Measurements from ENCODE around the gene AMN1.
"Not testable (repeated sequence)": the region's sequence is repeated elsewhere in the genome, so short reads cannot be mapped to it uniquely, and the experiment has no call there.

AMN1 gene

DNA sequence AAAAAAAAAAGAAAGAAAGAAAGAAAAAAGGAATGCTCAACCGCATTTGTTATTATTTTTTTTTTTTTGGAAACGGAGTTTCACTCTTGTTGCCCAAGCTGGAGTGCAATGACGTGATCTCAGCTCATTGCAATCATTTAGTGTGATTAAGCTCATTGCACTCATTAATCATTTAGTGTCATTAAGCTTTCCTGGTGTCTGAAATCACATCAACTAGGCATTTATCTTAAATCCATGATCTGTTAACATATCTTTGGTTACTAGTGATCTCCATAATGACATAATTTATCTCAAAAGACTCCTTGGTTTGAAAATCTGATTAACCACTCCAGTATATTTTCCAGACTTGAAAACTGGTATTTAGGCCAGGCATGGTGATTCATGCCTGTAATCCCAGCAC, 43.0 kb downstream of the AMN1 start:
- DNase-seq (ENCODE audit: low read depth) = no peak

DNA sequence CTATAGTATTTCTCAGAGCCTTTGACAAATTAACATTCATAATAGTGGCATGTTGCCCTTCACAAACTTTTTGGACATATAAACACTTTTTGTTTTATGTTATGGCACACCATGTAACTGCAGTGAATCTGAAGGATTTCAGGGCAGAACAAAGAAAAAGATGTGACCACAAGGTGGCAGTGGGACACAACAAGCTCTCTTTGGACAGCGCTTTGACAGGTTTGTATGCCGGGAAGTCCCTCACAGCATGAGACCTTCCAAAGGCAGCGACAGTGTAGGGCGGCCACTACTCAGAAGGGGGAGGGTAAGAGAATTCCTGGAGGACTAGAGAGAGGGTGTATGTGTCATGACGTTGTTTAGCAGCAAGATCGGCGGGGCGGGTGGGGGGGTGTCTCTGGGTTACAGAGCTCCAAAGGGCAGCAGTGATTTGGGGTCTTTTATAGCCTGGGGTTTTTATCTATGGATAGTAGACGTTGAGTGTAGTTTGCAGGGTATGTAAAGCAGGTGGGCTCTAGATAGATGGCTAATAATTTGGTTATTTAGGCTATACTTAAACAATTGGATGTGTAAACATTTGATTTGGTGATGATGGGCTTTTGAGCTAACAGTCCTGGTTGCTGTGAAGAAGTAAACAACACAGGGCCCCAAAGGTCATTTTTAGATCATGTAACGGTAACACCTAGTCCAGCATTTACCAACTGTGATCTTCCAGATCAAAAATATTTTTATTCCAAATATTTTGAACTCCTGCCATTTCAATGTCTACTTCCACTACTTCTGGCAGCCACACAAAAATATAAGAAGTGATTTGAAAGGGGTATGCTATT, 46.5 kb downstream of the AMN1 start:
- peak; percentile 80 for DNase-seq (ENCODE audit: low read depth)

DNA sequence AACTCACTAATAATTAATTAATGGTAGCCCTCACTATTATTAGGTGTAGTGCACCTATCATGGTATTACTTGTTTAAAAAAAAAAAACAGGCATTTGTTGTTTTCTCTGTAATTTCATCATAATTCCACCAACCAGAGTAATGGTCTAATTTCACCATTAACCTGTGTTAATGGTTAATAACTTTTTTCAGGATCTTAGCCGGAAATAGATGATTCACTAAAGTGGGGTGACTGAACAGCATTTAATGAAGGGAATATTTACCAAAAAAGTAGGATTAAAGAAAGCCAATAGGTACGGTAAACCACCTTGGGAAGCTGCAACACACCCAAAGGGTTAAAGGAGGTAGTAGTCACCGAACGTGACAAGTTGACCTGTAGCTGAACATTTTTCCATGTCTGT, 56.3 kb downstream of the AMN1 start:
- no peak for DNase-seq (ENCODE audit: low read depth)

DNA sequence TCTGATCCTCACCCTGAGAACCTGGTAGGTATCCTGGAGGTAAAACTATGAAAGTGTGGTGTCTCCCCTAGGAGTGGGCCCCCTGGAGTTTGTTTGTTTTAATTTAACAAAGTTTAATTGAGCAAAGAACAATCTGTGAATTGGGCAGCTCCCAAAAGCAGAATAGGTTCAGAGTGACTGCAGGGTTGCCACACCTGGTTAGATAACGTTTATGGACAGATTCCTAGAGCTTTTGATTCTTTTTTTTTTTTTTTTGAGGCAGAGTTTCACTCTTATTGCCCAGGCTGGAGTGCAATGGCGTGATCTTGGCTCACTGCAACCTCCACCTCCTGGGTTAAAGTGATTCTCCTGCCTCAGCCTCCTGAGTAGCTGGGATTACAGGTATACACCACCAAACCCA, 59.2 kb downstream of the AMN1 start:
- DNase-seq (ENCODE audit: low read depth) = not testable (repeated sequence)

DNA sequence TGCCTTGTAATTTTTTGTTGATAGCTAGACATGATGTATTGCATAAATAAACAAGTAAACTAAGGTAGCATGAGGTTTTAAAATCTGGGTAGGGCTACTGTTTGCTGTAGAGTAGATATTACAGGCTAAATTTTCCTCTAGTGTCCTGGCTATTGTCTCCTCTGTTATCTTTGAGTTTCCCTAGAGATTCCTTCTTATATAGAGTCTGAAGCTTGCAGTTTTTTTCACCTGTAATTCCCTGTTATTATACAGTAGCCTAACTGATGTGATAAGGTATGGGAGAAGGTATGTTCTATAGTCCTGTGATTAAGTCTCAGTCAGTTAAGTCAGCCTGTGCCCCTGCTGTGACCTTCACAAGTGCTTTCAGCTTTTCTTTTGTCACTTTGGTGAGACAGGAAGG, 59.8 kb downstream of the AMN1 start:
- no peak for DNase-seq (ENCODE audit: low read depth)

DNA sequence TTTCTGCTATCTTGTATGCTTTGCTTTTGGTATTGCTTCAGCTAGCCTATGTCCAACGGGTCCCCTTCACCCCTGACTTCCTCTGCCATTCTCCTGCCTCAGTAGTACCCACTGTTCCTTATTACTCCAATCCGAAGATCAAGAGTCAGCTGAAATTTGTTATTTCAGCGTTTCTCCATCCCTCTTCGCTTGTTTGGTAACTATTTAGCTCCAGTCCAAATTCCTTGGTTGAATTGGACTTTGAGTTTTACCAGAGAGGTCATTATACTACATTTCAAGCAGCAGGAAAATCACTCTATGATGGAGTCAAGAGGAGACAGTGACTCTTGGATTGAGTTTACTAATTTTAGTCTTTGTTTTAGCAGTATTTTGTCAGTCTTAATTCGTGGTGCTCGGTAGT, 64.8 kb downstream of the AMN1 start:
- DNase-seq (ENCODE audit: low read depth) = no peak

DNA sequence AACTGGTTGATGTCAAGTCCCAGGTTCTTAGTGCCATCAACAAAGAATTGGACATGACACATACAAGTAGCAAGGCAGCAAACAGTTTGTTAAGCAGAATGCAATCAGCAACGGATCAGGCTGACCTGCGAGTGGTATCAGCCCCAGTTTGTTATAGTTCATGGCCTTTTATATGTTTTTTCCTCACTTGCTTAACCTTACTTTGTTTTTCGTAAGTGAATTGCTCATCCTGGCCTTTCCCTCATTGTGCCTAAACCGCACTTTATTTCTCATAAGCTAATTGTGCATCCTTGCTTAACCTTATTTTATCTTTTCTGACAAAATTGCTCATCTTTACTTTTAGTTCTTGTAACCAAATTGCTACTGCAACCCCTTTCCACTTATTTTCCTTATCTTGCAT, 65.2 kb downstream of the AMN1 start:
- no peak for DNase-seq (ENCODE audit: low read depth)

DNA sequence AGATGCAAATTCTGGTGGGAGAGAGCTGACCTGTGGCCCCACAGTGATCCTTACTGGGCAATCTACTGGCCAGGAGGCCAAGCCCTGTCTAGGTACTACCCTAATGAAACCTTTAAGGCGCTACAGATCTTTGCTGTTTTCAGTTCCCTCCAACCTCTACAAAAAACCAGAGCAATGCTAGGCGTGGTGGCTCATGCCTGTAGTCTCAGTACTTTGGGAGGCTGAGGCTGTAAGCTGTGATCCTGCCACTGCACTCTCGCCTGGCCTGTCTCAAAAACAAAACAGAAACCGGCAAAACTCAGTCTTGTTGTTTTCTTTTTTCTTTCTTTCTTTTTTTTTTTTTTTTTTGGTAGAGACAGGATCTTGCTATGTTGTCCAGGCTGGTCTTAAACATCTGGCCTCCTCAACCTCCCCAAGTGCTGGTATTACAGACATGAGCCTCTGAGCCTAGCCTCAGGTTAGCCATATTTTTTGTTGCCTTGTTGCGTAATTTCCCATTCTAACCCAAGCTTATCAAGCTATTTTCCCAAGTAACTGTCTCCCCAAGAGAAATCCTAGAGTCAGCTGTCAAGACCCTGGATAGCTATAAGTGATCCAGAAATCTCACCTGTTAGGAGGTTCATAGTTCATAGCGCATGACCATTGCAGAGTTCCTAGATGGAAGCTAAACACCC, 66.5 kb downstream of the AMN1 start:
- no peak for DNase-seq (ENCODE audit: low read depth)

DNA sequence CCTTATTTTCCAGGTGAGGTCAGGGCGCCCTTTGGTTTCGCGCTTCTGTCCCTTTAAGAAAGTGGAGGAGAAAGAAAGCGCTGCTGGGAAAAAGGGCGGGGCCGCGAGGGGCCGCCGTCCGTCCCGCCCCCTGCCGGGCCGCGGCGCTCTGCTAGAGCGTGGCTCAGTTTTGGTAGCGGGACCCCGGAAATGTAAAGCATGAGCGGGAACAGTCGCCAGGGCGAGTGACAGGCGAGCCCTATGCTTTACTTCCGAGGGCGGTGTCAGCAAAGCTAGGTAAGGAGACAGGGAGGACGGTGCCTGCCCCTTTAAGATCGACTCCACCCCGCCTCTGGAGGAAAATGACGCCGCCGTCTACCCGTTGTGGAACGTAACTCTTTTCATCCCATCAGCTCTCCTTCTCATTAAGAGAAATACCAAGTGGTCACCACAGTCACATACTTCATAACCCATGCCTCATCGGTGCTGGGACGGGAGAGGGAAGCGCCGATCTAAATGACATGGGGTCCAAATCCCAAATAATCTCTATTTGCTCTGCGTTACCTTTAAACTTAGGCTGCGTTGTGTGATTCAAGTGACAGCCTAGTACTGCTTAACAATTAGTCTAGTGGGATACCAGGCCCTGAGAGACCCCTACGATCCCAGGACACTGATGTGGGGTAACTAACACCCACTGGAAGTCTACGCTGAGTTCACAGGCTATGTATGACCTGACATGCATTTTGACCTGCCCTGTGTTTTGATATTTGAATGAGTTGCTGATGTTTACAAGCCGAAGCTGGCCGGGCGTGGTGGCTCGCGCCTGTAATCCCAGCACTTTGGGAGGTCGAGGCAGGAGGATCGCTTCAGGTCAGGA, 69.5 kb downstream of the AMN1 start, which contains the start of gene ETFBKMT:
Gene ETFBKMT, plus strand, starts transcription at position 602 of the 856 bp plus-strand sequence. CDS start 2,266 bp downstream, outside the sequence.
- peak; percentile 65 for DNase-seq (ENCODE audit: low read depth)

DNA sequence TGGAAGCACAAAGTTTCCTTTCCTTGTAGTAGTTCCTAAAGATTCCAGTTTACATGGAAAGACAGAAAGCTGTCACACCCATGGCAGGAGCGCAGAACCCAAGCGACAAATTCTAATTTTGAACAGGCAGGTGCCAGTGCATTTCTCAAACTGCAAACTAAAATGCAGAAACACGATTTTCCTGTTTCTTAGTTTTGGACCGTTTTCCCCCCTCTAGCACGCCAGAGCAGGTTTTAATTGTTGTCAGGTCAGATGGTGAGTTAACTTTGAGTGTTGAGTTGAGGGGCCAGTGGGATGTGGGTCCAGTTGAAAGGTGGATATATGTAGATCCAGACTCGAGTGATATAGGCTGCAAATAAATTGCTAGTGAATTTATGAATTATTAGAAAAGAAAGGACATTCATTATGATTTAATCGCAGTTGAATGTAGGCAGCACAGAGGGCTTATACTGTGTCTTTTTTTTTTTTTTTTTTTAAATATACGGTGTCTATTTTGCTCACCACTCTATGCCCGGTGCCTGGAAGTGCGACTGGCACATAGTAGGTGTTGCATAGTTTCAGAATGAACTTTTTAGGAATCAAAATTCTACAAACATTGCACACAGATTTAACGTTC, 70.2 kb downstream of the AMN1 start:
- DNase-seq (ENCODE audit: low read depth) = no peak

DNA sequence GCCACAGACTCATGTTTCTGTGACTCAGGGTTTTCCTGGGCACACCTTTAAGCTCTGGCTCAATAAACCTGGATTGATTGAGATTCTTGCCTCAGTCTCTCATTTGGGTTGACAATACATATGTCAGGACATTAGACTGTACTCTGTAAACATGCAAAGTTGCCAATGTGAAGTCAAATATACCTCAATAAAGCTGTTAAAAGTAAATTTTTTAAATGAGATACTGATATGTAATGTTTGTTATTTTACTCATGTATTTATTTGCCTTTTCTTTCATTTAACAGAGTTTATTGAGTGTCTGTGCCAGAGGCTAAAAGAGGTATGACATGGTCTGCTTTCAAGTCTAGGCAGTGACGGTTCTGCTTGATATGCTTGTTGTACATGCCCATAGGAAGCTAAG, 73.0 kb downstream of the AMN1 start:
- DNase-seq (ENCODE audit: low read depth) = no peak

DNA sequence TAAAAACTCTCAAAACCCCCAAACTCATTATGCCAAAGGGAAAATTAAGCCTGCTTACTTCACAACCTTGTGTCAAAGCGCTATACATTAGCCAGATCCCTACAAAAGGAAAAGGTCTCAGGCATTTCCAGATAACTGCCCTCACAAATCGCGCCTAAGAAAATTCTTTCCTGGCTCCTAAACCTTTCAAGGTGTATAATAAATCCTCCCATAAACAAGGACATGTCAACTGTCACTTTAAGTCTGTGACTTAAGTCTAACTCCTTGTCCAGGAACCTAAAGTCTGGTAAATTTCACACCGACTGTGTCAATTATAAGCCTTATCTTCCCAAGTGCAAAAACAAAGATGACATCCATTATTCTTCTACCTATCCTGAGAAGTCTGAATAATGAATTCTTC, 73.6 kb downstream of the AMN1 start:
- DNase-seq (ENCODE audit: low read depth) = no peak

DNA sequence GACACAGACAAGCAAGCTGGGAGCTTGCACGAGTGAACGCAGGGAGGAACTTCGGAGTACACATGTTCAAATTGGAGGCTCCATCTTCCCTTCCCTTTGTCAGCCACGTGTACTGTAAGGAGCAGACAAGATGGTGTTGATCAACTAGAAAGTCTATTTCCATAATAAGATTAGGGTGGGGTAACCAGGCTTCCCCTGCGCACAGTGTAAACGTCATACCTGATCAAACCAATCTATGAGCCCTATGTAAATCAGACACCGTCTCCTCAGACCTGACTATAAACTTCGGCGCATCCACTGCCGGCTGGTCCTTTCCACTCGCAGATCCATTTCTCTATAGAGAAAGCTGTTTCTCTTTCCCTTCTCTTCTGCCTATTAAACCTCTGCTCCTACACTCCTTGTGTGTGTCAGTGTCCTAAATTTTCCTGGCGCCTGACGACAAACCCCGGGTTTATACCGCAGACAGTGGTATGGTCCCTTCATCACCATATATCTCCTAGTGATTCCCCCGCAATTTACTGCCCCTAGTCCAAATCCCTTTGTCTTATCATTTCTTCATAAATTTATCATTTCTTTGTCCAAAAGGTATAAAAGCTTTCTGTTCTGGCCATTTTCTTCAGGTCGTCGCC, 76.8 kb downstream of the AMN1 start:
- DNase-seq (ENCODE audit: low read depth) = no peak

DNA sequence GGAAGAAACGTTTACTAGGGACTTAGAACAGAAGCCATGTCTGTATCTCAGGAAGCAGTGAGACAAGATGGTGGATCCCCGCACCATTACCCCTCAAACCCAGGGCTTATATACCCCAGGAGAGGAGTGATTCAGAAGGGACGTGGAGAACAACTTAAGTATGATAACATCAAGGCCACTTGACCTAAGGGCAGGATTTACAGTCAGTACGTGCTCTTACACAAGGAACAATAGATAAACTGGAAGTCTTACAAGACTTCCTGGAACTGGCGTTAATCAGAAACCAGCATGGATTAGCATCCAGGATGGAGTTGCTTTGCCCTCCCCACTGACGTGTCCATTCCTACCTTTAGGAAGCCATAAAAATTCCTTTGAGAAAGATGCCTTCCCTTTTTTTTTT, 77.9 kb downstream of the AMN1 start:
- DNase-seq (ENCODE audit: low read depth) = no peak

DNA sequence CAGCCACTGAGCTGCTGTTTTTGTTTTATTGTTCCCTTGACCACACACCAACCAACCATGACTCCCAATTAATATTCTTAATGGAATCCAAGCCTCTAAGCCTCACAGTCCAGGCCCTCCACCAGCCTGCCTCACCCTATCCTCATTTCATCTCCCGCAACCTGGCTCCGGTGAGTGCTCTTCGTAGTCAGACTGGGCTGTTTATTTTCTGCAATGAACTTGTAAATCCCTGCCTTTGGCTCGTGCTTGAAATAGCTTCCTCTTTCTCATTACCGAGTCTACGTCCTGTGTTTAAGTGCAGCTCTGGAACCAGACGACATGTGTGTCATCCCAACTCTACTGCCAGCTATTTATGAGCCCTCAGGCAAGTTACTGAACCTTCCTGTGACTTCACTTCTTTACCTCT, 81.7 kb downstream of the AMN1 start:
- no peak for DNase-seq (ENCODE audit: low read depth)

DNA sequence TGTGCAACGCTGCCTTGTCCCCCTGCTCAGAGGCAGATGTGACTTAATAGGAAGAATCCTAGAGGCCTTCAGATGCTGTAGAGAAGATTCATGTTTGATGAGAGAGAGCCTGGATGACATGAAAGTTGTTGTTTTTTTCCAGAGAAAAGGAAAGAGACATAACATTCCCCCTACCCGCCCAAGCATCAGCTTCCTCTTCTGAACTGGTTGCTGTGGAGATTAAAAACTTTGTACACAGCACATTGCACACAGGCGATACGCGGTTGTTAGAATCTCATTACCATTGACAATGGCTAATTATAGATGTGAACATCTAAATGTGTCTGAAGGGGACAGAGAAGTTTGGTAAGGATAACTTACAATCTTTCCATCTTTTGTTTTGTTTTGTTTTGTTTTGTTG, 82.9 kb downstream of the AMN1 start:
- DNase-seq (ENCODE audit: low read depth) = no peak

DNA sequence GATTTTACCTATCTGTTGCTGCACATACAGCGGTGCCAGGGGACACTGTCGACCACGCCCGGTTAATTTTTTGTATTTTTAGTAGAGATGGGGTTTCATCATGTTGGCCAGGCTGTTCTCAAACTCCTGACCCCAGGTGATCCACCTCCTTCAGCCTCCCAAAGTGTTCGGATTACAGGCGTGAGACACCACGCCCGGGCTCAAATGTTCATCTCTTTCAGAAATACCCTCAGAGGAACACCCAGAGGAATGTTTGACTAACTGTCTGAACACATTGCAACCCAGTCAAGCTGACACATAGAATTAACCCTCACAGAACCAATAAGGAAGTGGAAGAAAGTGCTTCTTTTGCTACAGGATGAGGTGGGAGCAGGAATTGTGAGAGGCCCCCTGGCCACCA, 84.3 kb downstream of the AMN1 start:
- no peak for DNase-seq (ENCODE audit: low read depth)

DNA sequence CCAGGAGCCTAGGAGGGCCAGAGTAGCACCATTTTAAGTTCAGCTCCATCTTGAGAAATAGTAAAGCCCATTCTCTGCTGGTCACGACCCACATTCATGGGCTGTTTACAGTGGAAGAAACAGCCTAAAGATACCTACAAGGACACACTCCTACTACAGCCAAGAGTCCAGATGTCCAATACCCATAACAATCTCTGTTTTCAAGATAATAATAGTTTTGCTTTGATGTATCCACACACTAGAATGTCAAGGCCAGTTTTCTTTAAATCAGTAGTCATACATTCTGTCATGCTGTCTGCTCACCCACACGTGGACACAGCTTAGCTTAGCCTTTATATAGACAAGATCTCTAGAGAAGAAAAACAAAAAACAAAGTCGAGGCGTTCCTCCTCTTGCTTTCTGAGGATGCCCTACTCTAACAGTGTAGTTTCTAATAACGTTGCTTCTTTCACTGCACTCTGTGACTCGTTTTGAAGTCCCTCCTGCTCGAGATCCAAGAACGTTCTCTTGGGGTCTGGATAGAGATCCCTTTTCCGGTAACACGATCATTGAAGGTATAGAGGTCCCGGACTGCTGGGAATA, 87.2 kb downstream of the AMN1 start:
- DNase-seq (ENCODE audit: low read depth) = no peak

DNA sequence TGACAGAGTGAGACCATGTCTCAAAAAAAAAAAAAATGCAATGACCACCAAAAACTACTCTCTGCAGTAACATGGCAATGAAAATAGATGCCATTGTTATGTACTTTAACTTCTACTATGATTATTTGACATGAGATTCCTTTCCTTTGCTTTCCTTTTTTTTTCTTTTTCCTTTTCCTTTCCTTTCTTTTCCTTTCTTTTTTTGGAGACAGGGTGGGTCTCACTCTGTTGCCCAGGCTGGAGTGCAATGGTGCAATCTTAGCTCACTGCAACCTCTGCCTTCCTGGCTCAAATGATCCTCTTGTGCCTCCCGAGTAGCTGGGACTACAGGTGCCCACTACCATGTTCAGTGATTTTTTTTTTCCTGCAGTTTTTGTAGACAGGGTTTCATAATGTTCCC, 94.2 kb downstream of the AMN1 start:
- DNase-seq (ENCODE audit: low read depth) = no peak

DNA sequence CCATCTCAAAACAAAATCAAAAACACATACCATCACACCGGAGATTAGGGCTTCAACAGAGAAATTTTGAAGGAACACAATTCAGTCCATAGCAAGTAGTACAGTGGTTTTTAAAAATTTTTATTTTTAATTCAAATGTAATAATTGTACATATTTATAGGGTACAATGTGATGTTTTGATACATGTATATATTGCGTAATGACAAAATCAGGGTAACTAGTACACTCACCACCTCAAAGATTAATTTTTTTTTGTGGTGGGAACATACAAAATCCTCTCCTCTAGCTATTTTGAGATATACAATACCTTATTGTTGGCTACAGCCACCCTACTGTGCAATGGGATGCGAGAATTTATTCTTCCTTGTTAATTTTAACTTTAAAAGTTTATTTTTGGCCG, 95.4 kb downstream of the AMN1 start:
- no peak for DNase-seq (ENCODE audit: low read depth)

DNA sequence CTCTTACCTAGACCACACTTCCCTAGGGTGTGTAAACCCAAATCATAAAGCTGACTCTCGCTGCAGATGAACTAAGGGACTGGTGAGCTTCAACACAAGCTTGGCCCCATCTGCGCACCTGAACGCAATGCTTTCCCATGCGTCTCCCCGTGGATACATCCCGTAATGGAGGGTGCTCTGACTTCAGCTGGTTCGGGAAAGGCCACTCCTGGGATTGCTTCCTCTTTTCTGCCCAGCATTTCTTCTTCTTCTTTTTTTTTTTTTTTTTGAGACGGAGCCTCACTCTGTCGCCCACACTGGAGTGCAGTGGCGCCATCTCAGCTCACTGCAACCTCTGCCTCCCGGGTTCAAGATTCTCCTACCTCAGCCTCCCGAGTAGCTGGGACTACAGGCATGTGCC, 97.0 kb downstream of the AMN1 start:
- DNase-seq (ENCODE audit: low read depth) = no peak
